Fibroblast of skin of right quadriceps (primary cell): ENCODE measurements around the gene SPIN1.
"Not testable (repeated sequence)": the region's sequence is repeated elsewhere in the genome, so short reads cannot be mapped to it uniquely, and the experiment has no call there.

ENCODE experiments used
- DNase-seq: peaks from one replicate; pipeline ENCODE4 v3.0.0-alpha.2; 2013

The SPIN1 gene

GRCh38 chr9:88388203-88388885 lies at the start of gene SPIN1:
TSS of gene SPIN1 (plus strand) at chr9:88388444. CDS start at chr9:88426540, 38,096 bp downstream.
- peak; percentile 80 for DNase-seq

GRCh38 chr9:88339317-88339716 lies 48.9 kb upstream of the SPIN1 start:
- no peak for DNase-seq

- peak; percentile 23 for DNase-seq
Observed at GRCh38 chr9:88342246-88342645, 46.0 kb upstream of the SPIN1 start.

- no peak for DNase-seq
Observed at GRCh38 chr9:88344013-88344412, 44.2 kb upstream of the SPIN1 start.

GRCh38 chr9:88350354-88350753 lies 37.9 kb upstream of the SPIN1 start:
- not testable (repeated sequence) for DNase-seq

GRCh38 chr9:88355166-88355565 lies 33.1 kb upstream of the SPIN1 start:
- DNase-seq: no peak

GRCh38 chr9:88357250-88357649 lies 31.0 kb upstream of the SPIN1 start:
- DNase-seq: not testable (repeated sequence)

GRCh38 chr9:88358723-88359122 lies 29.5 kb upstream of the SPIN1 start:
- DNase-seq: no peak

- no peak for DNase-seq
Observed at GRCh38 chr9:88359974-88360373, 28.3 kb upstream of the SPIN1 start.

GRCh38 chr9:88362681-88363080 lies 25.6 kb upstream of the SPIN1 start:
- DNase-seq: no peak

GRCh38 chr9:88363661-88364060 lies 24.6 kb upstream of the SPIN1 start:
- no peak for DNase-seq

GRCh38 chr9:88364706-88365105 lies 23.5 kb upstream of the SPIN1 start:
- no peak for DNase-seq

- no peak for DNase-seq
Observed at GRCh38 chr9:88370346-88370745, 17.9 kb upstream of the SPIN1 start.

- DNase-seq: no peak
Observed at GRCh38 chr9:88372103-88372654, 16.1 kb upstream of the SPIN1 start.

- no peak for DNase-seq
Observed at GRCh38 chr9:88373045-88373444, 15.2 kb upstream of the SPIN1 start.

- DNase-seq: no peak
Observed at GRCh38 chr9:88378317-88378716, 9.9 kb upstream of the SPIN1 start.

GRCh38 chr9:88379352-88379751 lies 8.9 kb upstream of the SPIN1 start:
- DNase-seq: no peak

- no peak for DNase-seq
Observed at GRCh38 chr9:88380118-88380517, 8.1 kb upstream of the SPIN1 start.

GRCh38 chr9:88381322-88381721 lies 6.9 kb upstream of the SPIN1 start:
- DNase-seq: not testable (repeated sequence)

- no peak for DNase-seq
Observed at GRCh38 chr9:88383176-88383575, 5.1 kb upstream of the SPIN1 start.

GRCh38 chr9:88386137-88386536 lies 2.1 kb upstream of the SPIN1 start:
- DNase-seq: not testable (repeated sequence)

- DNase-seq: no peak
Observed at GRCh38 chr9:88387036-88387551, 1.1 kb upstream of the SPIN1 start.

- peak; percentile 40 for DNase-seq
Observed at GRCh38 chr9:88387552-88388202, 567 bp upstream of the SPIN1 start.
